Uterus (tissue), 4 donors: Measurements from ENCODE around the gene MED8. TPM values are rescaled to one million over a fixed set of nuclear protein-coding genes. Genes with fewer than 3 reads are reported as not detected.

Experiments used
- DNase-seq, 2 donors: peaks; one replicate each; pipeline ENCODE4 v3.0.0-alpha.2; 2019 to 2020
- H3K27ac ChIP-seq, 2 donors: fragments of 200-600 bp; sonication (generic); 1 replicate in 1 of 2; 2 replicates in 1 of 2; pipeline ENCODE4 v1.5.1; 2016 to 2018
- H3K27me3 ChIP-seq, 2 donors: fragments of 200-600 bp; sonication (generic); one replicate each; pipeline ENCODE4 v1.5.1; 2018 to 2019; ENCODE audit warnings: control low read depth in 1 of 2
- H3K36me3 ChIP-seq, 2 donors: fragments of 200-600 bp; sonication (generic); one replicate each; pipeline ENCODE4 v1.5.1; 2019; ENCODE audit warnings: control low read depth in 1 of 2
- H3K4me1 ChIP-seq, 2 donors: fragments of 200-600 bp; sonication (generic); one replicate each; pipeline ENCODE4 v1.5.1; 2018 to 2019; ENCODE audit warnings: control low read depth in 1 of 2
- H3K4me3 ChIP-seq, 2 donors: fragments of 200-600 bp; sonication (generic); 1 replicate in 1 of 2; 2 replicates in 1 of 2; pipeline ENCODE4 v1.5.1; 2018 to 2019; ENCODE audit warnings: mild to moderate bottlenecking in 1 of 2
- H3K9me3 ChIP-seq, 2 donors: fragments of 200-600 bp; sonication (generic); one replicate each; pipeline ENCODE4 v1.5.1; 2019; ENCODE audit warnings: control low read depth in 1 of 2
- CTCF ChIP-seq, 4 experiments: fragments of 200-600 bp in 2 of 4; fragments of 450-650 bp in 2 of 4; sonication (generic) in 2 of 4; IDR thresholded peaks; one replicate each; pipeline ENCODE4 v1.5.1; 2016 to 2019; ENCODE audit warnings: antibody characterized with exemption in 4 of 4, mild to moderate bottlenecking in 2 of 4, moderate library complexity in 1 of 4
- POLR2A ChIP-seq, 2 donors: fragments of 450-650 bp; IDR thresholded peaks; one replicate each; pipeline ENCODE4 v1.6.1; 2016; ENCODE audit warnings: antibody characterized with exemption in 2 of 2, mild to moderate bottlenecking in 1 of 2, moderate library complexity in 1 of 2
- intact Hi-C: fragments of 100-400 bp; cut with DNase I; formaldehyde crosslinking; loops from one replicate; pipeline ENCODE4 v1.15.1; 2023; ENCODE audit warnings: low total_unique reads
- total RNA-seq, 4 donors: library from RNA; depleted of rRNA in 3 of 4; stranded (reverse); fragments of >200 nt in 3 of 4; gene quantifications; one replicate each; pipeline versions ENCODE4 v1.1.0 to v1.2.4, GENCODE V29; 2014 to 2023
- donor health status: DM: yes; HTN: yes; CAD: no.

The MED8 gene
- total RNA-seq, 4 donors from 2014 or later: 19.4 to 33.9 (median 28.5) TPM

- Histone ChIP-seq H3K9me3 (no peaks in the 10 kb centered on the region), H3K4me1 (no peaks in the 10 kb centered on the region), H3K27ac (no peak overlapping the region), H3K36me3 (no peaks in the 10 kb centered on the region), H3K4me3 (no peak overlapping the region), H3K27me3 (no peaks in the 10 kb centered on the region)
- TF ChIP-seq POLR2A (IDR thresholded peaks at IDR 0.05) (no peak), CTCF (IDR thresholded peaks at IDR 0.05) (no peak)
- DNase-seq: no peak
- intact Hi-C loops: no loop called here
Observed at GRCh38 chr1:43432907-43433306, 43.3 kb upstream of the MED8 start.

- intact Hi-C loops: no loop called here
- Histone ChIP-seq H3K4me1 (no peaks in the 10 kb centered on the region), H3K4me3 (no peak overlapping the region), H3K27ac (no peak overlapping the region), H3K36me3 (no peaks in the 10 kb centered on the region), H3K9me3 (no peaks in the 10 kb centered on the region), H3K27me3 (no peaks in the 10 kb centered on the region)
- peak in 1 of 2 donors; percentile 15 for DNase-seq
- no peak for TF ChIP-seq CTCF (IDR thresholded peaks at IDR 0.05)
Observed at GRCh38 chr1:43432171-43432860, 42.7 kb upstream of the MED8 start.

GRCh38 chr1:43431676-43432075, 42.1 kb upstream of the MED8 start:
- Histone ChIP-seq H3K36me3 (no peaks in the 10 kb centered on the region), H3K4me3 (no peak overlapping the region), H3K27ac (no peak overlapping the region), H3K4me1 (no peaks in the 10 kb centered on the region), H3K9me3 (no peaks in the 10 kb centered on the region), H3K27me3 (no peaks in the 10 kb centered on the region)
- intact Hi-C loops: no loop called here
- TF ChIP-seq POLR2A (IDR thresholded peaks at IDR 0.05) (no peak), CTCF (IDR thresholded peaks at IDR 0.05) (no peak)
- peak in 1 of 2 donors; percentile 9 for DNase-seq

DNA sequence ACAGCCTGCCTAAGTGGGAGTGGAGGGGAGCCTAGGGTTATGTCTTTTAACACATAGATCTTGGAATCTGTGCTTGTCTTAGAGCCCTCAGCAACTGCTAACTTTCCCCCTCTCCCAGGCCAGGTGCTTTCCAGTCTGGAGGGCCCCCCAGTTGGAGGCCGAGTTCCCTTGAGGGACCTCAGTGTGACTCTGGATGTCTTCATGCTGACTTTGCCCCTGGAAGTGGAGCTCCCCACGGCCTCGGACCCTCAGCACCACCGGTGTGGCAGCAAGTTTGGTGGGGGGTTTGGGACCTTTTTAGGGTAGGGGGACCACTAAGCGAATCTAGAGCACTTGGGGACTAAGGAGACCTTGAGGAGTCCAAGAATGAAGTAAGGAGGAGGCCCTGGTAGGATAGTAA, 41.2 kb upstream of the MED8 start:
- no peak for DNase-seq
- Histone ChIP-seq H3K4me3 (no peak overlapping the region), H3K4me1 (no peaks in the 10 kb centered on the region), H3K27me3 (no peaks in the 10 kb centered on the region), H3K9me3 (no peaks in the 10 kb centered on the region), H3K36me3 (no peaks in the 10 kb centered on the region), H3K27ac (no peak overlapping the region)
- no peak for TF ChIP-seq CTCF (IDR thresholded peaks at IDR 0.05)
- intact Hi-C loops: no loop called here

GRCh38 chr1:43427941-43428340, 38.3 kb upstream of the MED8 start:
- Histone ChIP-seq H3K9me3 (no peaks in the 10 kb centered on the region), H3K4me3 (no peak overlapping the region), H3K27ac (no peak overlapping the region), H3K27me3 (no peaks in the 10 kb centered on the region), H3K36me3 (no peaks in the 10 kb centered on the region), H3K4me1 (no peaks in the 10 kb centered on the region)
- TF ChIP-seq CTCF (IDR thresholded peaks at IDR 0.05) (no peak), POLR2A (IDR thresholded peaks at IDR 0.05) (no peak)
- DNase-seq: no peak
- intact Hi-C loops: no loop called here
